Trophoblast cell (in vitro differentiated cells and primary cell): ENCODE measurements around the gene FAN1.

ENCODE experiments used
- DNase-seq, 2 donors: peaks; one replicate each; pipeline ENCODE4 v3.0.0-alpha.2; 2016
- H2AFZ ChIP-seq: 2 replicates; pipeline ENCODE4 v1.6.1; 2013; ENCODE audit warnings: low read length, moderate library complexity, mild to moderate bottlenecking; ENCODE audit not compliant: insufficient read depth, poor library complexity
- H2AK5ac ChIP-seq: 2 replicates; pipeline ENCODE4 v1.6.1; 2013; ENCODE audit warnings: mild to moderate bottlenecking, low read length
- H2BK120ac ChIP-seq: 2 replicates; pipeline ENCODE4 v1.6.1; 2013; ENCODE audit warnings: low read length, mild to moderate bottlenecking, moderate library complexity; ENCODE audit not compliant: insufficient read depth, poor library complexity
- H2BK12ac ChIP-seq: 2 replicates; pipeline ENCODE4 v1.6.1; 2013; ENCODE audit warnings: mild to moderate bottlenecking, low read length, moderate library complexity
- H2BK5ac ChIP-seq: 2 replicates; pipeline ENCODE4 v1.6.1; 2013; ENCODE audit warnings: low read length, low read depth, moderate library complexity, mild to moderate bottlenecking; ENCODE audit not compliant: poor library complexity
- H3K14ac ChIP-seq: 2 replicates; pipeline ENCODE4 v1.6.1; 2013; ENCODE audit warnings: mild to moderate bottlenecking, low read length
- H3K18ac ChIP-seq: 2 replicates; pipeline ENCODE4 v1.6.1; 2013; ENCODE audit warnings: mild to moderate bottlenecking, low read length
- H3K23ac ChIP-seq: 2 replicates; pipeline ENCODE4 v1.6.1; 2013; ENCODE audit warnings: low read length
- H3K27ac ChIP-seq: 2 replicates; pipeline ENCODE4 v1.5.1; 2013; ENCODE audit warnings: low read depth, mild to moderate bottlenecking, inconsistent platforms, low read length, moderate library complexity
- H3K27me3 ChIP-seq: 2 replicates; pipeline ENCODE4 v1.6.1; 2013; ENCODE audit warnings: inconsistent platforms, mild to moderate bottlenecking, low read length, moderate library complexity; ENCODE audit not compliant: insufficient read depth
- H3K36me3 ChIP-seq, 2 experiments: 1 replicate in 1 of 2; 2 replicates in 1 of 2; pipeline ENCODE4 v1.6.1; 2013; ENCODE audit warnings: low read length in 2 of 2, mild to moderate bottlenecking in 2 of 2, moderate library complexity in 1 of 2; ENCODE audit not compliant: insufficient read depth in 2 of 2, control insufficient read depth in 1 of 2
- H3K4ac ChIP-seq: 2 replicates; pipeline ENCODE4 v1.6.1; 2013; ENCODE audit warnings: low read depth, mild to moderate bottlenecking, low read length, moderate library complexity
- H3K4me1 ChIP-seq, 2 experiments: 1 replicate in 1 of 2; 2 replicates in 1 of 2; pipeline ENCODE4 v1.6.1; 2013; ENCODE audit warnings: low read length in 2 of 2, mild to moderate bottlenecking in 2 of 2, moderate library complexity in 1 of 2; ENCODE audit not compliant: insufficient read depth in 2 of 2, control insufficient read depth in 1 of 2
- H3K4me2 ChIP-seq: 2 replicates; pipeline ENCODE4 v1.6.1; 2013; ENCODE audit warnings: inconsistent platforms, mild to moderate bottlenecking, low read length, moderate library complexity
- H3K4me3 ChIP-seq: 2 replicates; pipeline ENCODE4 v1.5.1; 2013; ENCODE audit warnings: mild to moderate bottlenecking, low read depth, low read length, inconsistent platforms
- H3K79me1 ChIP-seq: one replicate; pipeline ENCODE4 v1.6.1; 2013; ENCODE audit warnings: low read length
- H3K79me2 ChIP-seq: 2 replicates; pipeline ENCODE4 v1.6.1; 2013; ENCODE audit warnings: low read length, mild to moderate bottlenecking; ENCODE audit not compliant: control insufficient read depth, insufficient read depth, poor library complexity
- H3K9ac ChIP-seq: 2 replicates; pipeline ENCODE4 v1.6.1; 2013; ENCODE audit warnings: mild to moderate bottlenecking, low read length
- H3K9me3 ChIP-seq: 2 replicates; pipeline ENCODE4 v1.6.1; 2013; ENCODE audit warnings: low read depth, mild to moderate bottlenecking, control low read depth, inconsistent platforms, low read length; ENCODE audit not compliant: insufficient read depth
- H4K12ac ChIP-seq: 2 replicates; pipeline ENCODE4 v1.6.1; 2013; ENCODE audit warnings: low read depth, mild to moderate bottlenecking, low read length, moderate library complexity
- H4K8ac ChIP-seq: 2 replicates; pipeline ENCODE4 v1.6.1; 2013; ENCODE audit warnings: low read depth, mild to moderate bottlenecking, low read length, moderate library complexity
- H4K91ac ChIP-seq: one replicate; pipeline ENCODE4 v1.6.1; 2013; ENCODE audit warnings: low read depth, mild to moderate bottlenecking, low read length, moderate library complexity
- WGBS: extraction: QIAGEN DNeasy Blood & Tissue Kit; methylation state at CpG from one replicate; pipeline ENCODE4 v1.1.7; 2013; ENCODE audit warnings: missing lambda C conversion rate; ENCODE audit not compliant: insufficient read length, insufficient coverage; ENCODE audit errors: extremely low coverage; 5-methylcytosine and 5-hydroxymethylcytosine counted together

The FAN1 gene

DNA sequence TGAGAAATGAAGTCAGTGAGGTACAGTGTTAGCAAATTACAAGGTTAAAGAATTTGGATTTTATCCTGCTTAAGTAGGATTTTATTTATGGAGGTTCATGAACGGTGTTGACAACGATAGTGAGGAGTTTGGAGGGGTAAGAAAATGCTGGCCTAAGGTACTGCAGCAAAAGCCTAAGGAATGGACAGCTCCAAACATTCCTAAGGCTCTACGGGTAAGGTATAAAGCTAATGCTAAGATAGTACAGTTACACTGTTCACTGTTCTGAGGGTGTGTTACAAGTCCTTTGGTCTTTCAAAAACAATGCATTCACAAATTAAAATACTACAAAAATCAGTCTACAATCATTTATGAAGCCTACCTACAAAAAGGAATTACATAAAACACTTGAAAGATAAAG lies 80.4 kb downstream of the FAN1 start:
- Histone ChIP-seq H4K8ac (no peak overlapping the region), H3K36me3 (peaks cover 9 to 16% of the 10 kb centered on the region in 2 experiments), H3K4me2 (no peak overlapping the region), H3K18ac (no peak overlapping the region), H2BK120ac (no peak overlapping the region), H3K9ac (no peak overlapping the region), H3K79me2 (peaks cover 10% of the 10 kb centered on the region), H4K12ac (no peak overlapping the region), H2AFZ (no peak overlapping the region), H4K91ac (no peak overlapping the region), H3K9me3 (no peaks in the 10 kb centered on the region), H3K4ac (no peak overlapping the region), H3K27ac (no peak overlapping the region), H2BK12ac (no peak overlapping the region), H3K4me3 (no peak overlapping the region), H3K14ac (no peak overlapping the region), H2BK5ac (no peak overlapping the region), H3K79me1 (peaks cover 1% of the 10 kb centered on the region), H3K4me1 (peaks cover 5 to 18% of the 10 kb centered on the region in 2 experiments), H2AK5ac (no peak overlapping the region), H3K27me3 (no peaks in the 10 kb centered on the region), H3K23ac (no peak overlapping the region)
- peak in 1 of 2 donors; percentile 37 for DNase-seq
- no CpG with 5 or more reads among the region's 3 CpGs for WGBS

DNA sequence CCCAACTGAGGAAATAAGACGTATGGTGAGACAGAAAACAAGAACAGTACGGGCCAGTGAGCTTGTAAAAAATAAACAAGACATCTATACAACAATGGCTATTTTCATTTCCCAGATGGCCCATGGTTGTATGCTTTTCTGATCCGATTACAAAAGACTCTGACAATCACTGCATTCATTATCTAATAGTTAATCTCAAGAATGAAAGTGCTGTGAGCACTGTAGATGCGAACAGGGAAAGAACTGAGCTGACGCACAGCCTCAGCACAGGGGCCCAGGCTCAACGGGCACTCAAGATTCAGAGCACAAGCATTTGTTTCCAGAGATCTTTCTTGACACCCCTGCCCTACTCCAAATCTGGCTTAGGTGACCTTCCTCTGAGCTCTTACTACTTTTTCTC lies 80.8 kb downstream of the FAN1 start:
- Histone ChIP-seq H2BK5ac (no peak overlapping the region), H4K8ac (no peak overlapping the region), H3K9me3 (no peaks in the 10 kb centered on the region), H2AFZ (no peak overlapping the region), H2AK5ac (no peak overlapping the region), H2BK120ac (no peak overlapping the region), H2BK12ac (no peak overlapping the region), H3K14ac (no peak overlapping the region), H3K27me3 (no peaks in the 10 kb centered on the region), H3K4me1 (peaks cover 5 to 18% of the 10 kb centered on the region in 2 experiments), H3K79me2 (peaks cover 8% of the 10 kb centered on the region), H3K4me2 (no peak overlapping the region), H4K12ac (no peak overlapping the region), H3K79me1 (peaks cover 1% of the 10 kb centered on the region), H3K9ac (no peak overlapping the region), H3K23ac (no peak overlapping the region), H3K4me3 (no peak overlapping the region), H3K4ac (peak overlapping the region; percentile 44), H4K91ac (no peak overlapping the region), H3K36me3 (peaks cover 9 to 16% of the 10 kb centered on the region in 2 experiments), H3K18ac (no peak overlapping the region), H3K27ac (no peak overlapping the region)
- peak in 1 of 2 donors; percentile 53 for DNase-seq
- no CpG with 5 or more reads among the region's 6 CpGs for WGBS

DNA sequence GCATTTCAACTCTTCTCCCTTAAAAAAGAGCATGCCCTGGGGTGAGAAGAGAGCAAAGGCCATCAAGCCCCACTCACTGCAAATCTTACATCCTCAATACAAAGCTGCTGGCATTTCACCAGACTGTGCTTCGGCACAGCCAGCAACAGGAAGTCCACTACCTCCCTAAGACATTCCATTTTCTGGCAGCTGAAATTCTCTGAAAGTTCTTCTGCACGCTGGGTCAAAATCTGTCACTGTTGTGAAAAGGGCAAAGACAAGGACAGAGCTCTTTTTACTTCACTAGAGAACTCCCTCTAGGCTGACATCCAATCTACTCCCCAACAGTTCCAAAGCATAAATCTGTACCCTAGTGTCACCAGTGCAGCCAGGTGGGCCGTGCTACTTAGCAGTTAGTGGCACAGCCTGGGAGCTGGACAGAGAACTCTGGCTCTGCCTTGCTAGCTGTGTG lies 81.4 kb downstream of the FAN1 start:
- no peak overlapping the region for H3K9ac ChIP-seq
- H3K79me2 ChIP-seq, result peaks cover 10% of the 10 kb centered on the region
- no peaks in the 10 kb centered on the region for H3K27me3 ChIP-seq
- H2BK120ac ChIP-seq, result no peak overlapping the region
- no peak overlapping the region for H3K4me3 ChIP-seq
- no peak overlapping the region for H2BK12ac ChIP-seq
- peak in 1 of 2 donors; percentile 5 for DNase-seq
- no peak overlapping the region for H3K4me2 ChIP-seq
- no peak overlapping the region for H2AK5ac ChIP-seq
- no peak overlapping the region for H3K27ac ChIP-seq
- H3K9me3 ChIP-seq, result no peaks in the 10 kb centered on the region
- H3K79me1 ChIP-seq, result peaks cover 3% of the 10 kb centered on the region
- no peak overlapping the region for H2AFZ ChIP-seq
- no peak overlapping the region for H4K91ac ChIP-seq
- H3K18ac ChIP-seq, result no peak overlapping the region
- no peak overlapping the region for H4K12ac ChIP-seq
- no peak overlapping the region for H4K8ac ChIP-seq
- H3K4ac ChIP-seq, result no peak overlapping the region
- no peak overlapping the region for H3K14ac ChIP-seq
- no peak overlapping the region for H2BK5ac ChIP-seq
- no peak overlapping the region for H3K23ac ChIP-seq
- no CpG with 5 or more reads among the region's 3 CpGs for WGBS
- peaks cover 5 to 19% of the 10 kb centered on the region in 2 experiments for H3K4me1 ChIP-seq
- H3K36me3 ChIP-seq, result peaks cover 9 to 16% of the 10 kb centered on the region in 2 experiments

DNA sequence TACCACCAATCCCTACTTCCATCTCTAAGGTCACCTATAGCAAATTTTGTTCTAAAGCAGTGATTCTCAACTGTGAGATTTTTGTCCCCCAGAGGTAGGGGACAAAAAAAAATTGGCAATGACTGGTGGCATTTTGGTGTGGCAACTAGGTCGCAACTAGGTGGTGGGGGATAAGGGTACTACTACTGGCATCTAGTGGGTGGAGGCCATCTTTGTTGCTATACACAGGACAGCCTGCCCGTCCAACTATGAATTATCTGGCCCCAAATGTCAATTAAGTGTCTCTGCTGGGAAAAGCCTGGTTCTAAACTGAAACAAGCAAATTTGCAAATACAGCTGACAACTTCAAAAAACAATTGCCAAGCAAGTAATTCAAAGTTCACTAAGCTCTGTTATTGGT lies 86.3 kb downstream of the FAN1 start:
- no CpG with 5 or more reads among the region's 2 CpGs for WGBS
- Histone ChIP-seq H2BK5ac (no peak overlapping the region), H3K4me3 (no peak overlapping the region), H3K27ac (no peak overlapping the region), H2AK5ac (no peak overlapping the region), H3K14ac (no peak overlapping the region), H3K9me3 (no peaks in the 10 kb centered on the region), H2AFZ (peak overlapping the region; percentile 35), H2BK12ac (no peak overlapping the region), H3K4me2 (peak overlapping the region; percentile 14), H2BK120ac (peak overlapping the region; percentile 58), H4K8ac (no peak overlapping the region), H3K9ac (no peak overlapping the region), H4K12ac (no peak overlapping the region), H3K4ac (peak overlapping the region; percentile 96), H4K91ac (peak overlapping the region; percentile 18), H3K79me2 (peaks cover 18% of the 10 kb centered on the region), H3K36me3 (peaks cover 7 to 13% of the 10 kb centered on the region in 2 experiments), H3K79me1 (peaks cover 16% of the 10 kb centered on the region), H3K4me1 (peaks cover 5 to 15% of the 10 kb centered on the region in 2 experiments), H3K18ac (peak overlapping the region; percentile 52), H3K23ac (no peak overlapping the region), H3K27me3 (no peaks in the 10 kb centered on the region)
- DNase-seq, result peak in 1 of 2 donors; percentile 50
